ENCODE results near the gene SGMS1. TPM values are rescaled to one million over a fixed set of nuclear protein-coding genes. Genes with fewer than 3 reads are reported as not detected.

SGMS1 gene
- total and polyA plus RNA-seq, 4 experiments from 2014 or later, result 10.0 to 33.0 (median 20.3) TPM

Other genes with a start within 250 kb of the SGMS1 start
- gene ASAH2B, start 116.0 kb upstream of the SGMS1 start, total RNA-seq, result 1 to 10 TPM; 2.8 to 2.9 TPM
- gene ASAH2B, start 116.0 kb upstream of the SGMS1 start, polyA plus RNA-seq, result 1 to 10 TPM; 1.9 to 3.1 TPM

Measured in CD4-positive, alpha-beta memory T cell (primary cell).